ENCODE data around the gene NFAM1.

- TF ChIP-seq CTCF (IDR thresholded peaks at IDR 0.05 in 8 of 11, conservative IDR thresholded peaks at IDR 0.05 in 3 of 11) (no peak), POLR2A (IDR thresholded peaks at IDR 0.05) (no peak), POLR2AphosphoS5 (IDR thresholded peaks at IDR 0.05) (peak; percentile 37 to 77 (median 67))
Observed at GRCh38 chr22:42399315-42400271, 32.6 kb downstream of the NFAM1 start.
